NCI-H146 treated with DMSO at 0.1 percent for 48 hours (cell line): Measurements from ENCODE around the gene ADAMTSL2.

Experiments
- DNase-seq: peaks from one replicate; lab custom pipeline; 2025; ENCODE audit not compliant: unreplicated experiment; lab: John Stamatoyannopoulos, UW

The ADAMTSL2 gene

GRCh38 chr9:133584559-133585476, 50.3 kb downstream of the ADAMTSL2 start:
- peak; percentile 73 for DNase-seq

DNA sequence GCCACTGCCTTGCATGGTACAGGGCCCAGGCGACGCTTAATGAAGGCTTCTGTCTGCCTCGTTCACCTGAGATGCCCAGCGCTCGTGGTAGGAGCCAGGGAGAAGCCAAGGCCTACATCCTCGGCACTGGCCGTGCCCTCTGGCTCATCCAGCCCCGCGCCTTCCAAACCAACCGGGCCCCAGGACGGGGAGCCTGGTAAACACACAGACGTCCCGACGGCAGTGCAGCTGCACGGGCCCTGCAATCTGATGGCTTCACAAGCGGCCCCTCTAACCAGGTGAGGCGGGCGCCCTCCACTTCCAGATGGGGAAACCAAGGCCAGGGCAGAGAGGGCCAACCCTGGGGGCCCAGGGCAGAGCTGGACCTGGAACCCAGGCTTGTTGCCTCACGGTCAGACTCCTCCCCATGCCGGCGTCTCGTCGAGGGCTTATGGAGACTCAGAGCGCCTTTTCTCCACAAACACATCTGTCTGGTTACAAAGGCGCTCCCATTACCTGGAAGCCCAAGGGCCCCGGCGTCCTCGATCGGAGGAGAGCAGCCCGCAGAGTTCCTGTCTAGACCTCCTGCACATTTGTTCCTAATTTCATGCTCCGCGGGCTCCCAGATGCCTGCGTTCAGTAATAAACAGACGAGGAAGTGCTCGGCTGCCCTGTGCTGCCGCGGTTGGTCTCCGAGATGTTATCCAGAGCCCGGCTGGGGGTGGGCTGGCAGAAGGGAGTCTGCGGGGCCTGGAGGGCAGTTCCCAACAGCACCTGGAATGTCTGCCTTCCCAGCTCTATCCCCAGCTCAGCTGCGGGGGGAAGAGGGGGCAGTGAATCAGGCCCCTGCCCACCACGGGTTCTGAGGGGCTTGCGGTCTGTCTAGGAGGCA, 51.2 kb downstream of the ADAMTSL2 start:
- DNase-seq: no peak

GRCh38 chr9:133587051-133587450, 52.5 kb downstream of the ADAMTSL2 start:
- DNase-seq: no peak

DNA sequence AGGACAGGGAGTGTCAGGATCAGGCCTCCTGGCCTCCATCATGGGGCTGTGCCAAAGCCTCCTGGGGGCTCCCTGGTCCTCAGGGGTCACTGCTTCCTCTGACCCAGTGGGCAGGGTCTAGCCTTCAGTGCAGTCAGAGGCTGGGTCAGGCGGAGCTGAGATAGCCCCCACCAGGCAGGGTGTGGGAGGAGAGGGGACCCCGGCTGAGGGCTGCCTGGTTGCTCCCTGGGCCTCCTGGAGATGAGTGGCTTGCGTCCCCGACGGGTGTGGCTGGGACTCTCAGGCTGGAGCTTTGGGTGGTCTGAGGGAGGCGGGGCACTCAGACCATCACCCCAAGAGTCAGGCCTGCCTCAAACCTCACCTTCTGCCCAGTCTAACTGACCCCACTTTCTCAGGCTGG, 53.0 kb downstream of the ADAMTSL2 start:
- DNase-seq: no peak

DNA sequence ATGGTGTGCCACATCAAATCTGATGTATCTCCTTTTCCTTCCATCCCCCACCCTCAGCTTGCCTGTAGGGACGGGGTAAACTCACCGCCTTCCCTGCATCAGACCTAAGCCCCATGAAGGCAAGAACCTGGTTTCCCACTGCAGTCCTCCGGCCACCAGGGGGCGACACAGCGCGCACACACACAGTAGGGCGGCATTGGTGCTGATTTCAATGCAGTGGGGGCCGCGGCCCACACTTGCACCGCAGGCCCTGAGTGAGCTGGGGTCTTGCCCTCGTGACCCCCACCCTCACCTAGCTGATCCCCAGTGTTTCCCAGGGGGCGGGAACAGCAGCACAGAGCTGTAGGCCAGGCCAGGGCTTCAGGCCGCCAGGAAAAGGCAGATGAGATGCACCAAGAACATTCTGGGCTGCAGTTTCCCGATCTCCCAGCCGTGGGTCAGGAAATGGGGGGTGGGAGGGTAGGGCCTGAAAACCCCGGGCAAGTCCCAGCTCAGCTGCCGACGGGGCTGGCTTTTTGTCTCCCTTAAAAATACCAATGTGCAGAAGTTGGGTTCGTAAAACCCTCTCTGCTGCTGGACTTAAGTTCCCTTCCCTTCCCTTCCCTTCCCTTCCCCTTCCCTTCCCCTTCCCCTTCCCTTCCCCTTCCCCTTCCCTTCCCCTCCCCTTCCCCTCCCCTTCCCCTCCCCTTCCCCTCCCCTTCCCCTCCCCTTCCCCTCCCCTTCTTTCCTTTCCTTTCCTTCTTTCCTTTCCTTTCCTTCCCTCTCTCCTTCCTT, 55.1 kb downstream of the ADAMTSL2 start:
- DNase-seq: no peak

DNA sequence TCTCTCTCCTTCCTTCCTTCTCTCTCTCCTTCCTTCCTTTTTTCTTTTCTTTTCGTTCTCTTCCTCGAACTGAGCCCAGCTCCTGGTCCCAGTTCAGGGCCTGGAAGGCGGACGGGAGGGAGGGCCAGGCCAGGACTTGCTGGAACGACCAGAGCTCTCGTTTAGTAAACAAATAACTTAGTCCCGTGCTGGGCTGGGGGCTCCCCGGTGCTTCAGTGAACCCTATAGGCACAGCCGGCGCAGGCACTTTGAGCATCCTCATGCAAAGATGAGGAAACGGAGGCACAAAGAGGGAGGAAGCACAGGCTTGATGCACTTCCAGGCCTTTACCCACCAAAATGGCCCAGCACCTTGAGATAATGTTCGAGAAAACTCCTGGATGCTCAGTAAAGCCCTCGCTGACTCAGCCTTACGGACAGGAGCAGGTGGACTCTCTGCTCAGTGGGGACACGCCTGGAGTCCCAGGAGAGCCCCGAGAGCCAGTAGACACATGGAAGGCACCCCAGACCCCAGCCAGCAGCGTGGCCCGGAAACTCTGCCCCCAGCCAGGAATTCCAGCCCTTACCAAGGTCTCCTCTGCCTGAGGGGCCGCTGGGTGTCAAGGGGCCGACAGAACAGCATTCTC, 55.8 kb downstream of the ADAMTSL2 start:
- no peak for DNase-seq

DNA sequence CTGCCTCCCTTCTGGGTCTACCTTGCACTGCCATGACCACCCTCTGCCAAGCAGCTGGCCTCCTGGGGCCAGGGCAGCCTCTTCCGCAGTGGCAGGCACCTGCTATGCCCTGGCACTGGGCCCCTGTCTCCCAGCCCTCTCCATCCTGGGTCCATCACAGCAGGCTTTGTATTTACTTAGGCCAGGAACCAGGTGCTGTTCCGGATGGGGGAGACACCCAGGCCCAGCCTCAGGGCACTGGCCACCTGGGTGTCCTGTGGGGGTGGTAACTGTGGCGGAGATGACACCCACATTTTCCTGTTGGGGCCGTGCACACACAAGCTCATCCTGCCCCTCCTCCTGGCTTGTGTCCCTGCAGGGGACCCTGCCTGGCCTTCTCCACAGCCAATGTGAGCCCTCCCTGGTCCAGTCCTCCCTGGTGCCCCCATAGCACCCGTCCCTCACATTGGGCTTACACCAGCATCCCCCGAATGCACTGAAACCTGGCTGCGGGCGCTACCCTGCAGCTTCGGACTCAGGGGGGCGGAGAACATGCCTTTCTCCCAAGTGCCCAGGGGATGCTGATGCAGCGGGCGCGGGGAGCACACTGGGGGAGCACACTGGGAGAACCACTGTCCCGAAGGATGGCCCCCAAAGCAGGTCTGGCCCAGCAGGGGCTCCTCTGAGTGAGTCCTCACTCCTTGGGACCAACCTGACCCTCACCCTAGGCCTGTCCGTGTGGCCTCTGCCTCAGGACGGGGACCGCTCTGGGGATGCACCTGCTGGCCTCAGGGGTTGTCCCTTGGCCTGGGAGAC, 56.8 kb downstream of the ADAMTSL2 start:
- no peak for DNase-seq

DNA sequence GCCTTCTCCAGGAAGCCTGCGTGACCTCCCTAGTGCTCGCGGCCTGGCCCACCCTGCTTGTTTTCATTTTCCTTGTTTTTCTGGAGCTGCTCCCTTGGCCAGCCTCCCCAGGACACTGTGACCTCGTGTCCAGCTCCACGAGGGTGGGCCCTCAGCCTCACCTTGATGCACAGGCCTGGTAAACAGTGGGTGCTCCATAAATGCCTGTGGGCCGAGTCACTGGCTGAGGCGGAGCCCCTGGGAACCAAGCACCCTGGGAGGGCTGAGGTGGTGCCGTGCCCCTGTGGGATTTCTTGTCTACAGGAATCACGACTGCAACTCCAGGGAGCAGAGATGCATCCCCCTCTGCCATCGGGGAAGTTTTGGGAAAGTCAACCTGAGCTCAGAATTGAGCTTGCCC, 57.5 kb downstream of the ADAMTSL2 start:
- DNase-seq: no peak

DNA sequence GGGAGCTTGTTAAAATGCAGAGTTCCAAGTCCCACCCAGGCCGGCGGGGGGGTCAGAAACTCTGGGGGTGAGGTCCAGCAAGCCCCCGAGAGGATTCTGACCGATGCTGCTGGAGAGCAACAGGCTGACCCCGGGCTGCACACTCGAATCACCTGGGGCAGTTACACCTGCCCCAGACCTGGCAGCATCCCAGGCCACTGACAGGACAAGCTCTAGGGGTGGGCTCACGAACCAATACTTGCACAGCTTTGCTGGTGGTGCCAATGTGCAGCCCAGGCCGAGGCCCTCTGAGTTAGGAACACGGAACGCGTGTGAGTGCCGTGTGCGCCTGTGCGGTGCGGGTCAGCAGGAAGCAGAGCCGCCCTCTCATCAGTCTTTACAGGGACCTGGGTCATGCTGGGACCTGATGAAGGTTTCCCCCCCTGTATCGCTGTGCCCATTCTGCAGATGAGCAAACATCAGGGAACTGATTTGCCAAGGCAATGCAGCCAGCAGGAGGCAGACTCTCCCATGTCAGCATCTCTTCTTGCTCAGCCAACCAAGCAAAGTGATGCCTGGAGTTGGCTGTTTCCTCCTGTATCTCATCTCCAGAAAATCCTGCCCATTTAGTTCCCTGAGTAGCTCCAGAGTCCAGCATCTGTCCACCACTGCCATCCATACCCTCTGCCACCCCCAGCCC, 58.4 kb downstream of the ADAMTSL2 start:
- no peak for DNase-seq

DNA sequence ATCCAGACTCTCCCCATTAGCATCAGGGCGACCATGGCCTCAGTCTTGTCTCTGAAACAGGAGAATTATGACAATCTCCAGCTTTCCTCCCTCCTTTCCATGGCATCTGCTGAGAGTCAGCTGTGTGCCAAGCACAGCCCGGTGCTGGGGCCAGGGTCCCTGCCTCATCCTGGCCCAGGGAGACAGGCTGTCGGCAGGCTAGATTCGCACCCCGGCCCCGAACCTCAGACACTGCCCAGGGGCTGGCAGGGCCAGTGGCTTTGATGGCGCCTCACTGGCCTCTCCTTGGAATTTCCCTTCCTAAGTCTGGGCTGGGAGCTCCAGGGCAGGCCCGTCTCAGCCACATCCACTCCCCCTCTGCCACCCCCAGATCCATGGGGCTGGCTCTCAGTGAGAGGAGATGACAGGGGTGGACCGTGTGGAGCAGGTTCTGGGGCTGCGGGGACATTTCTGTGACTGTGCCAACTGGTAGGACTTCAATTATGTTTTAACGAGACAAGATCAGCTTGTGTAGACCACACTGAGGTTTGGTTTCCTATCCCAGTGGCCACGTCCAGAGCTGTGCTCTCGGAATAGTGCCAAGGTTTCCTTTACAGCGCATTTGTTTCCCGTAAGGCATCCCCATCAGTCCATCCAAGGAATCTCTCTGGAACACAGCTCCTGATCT, 59.2 kb downstream of the ADAMTSL2 start:
- no peak for DNase-seq

DNA sequence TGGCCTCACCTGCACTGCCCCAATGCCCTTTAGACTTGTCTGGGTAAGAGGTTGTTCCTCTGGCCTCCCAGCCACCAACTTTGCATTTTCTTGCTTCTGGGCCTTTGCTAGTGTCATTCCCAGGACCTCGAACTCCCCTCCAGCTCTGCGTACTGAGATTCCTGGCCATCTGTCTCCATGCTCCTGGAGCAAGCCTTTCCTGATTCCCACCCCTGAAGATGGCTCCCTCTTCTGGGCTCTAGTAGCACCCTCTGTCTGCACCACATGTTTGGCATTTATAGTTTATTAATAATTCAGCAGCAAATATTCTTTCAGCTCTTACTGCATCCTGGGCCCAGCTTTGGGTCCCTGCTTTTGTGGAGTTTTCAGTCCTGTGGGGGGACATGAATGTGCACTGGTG, 59.8 kb downstream of the ADAMTSL2 start:
- DNase-seq: no peak

DNA sequence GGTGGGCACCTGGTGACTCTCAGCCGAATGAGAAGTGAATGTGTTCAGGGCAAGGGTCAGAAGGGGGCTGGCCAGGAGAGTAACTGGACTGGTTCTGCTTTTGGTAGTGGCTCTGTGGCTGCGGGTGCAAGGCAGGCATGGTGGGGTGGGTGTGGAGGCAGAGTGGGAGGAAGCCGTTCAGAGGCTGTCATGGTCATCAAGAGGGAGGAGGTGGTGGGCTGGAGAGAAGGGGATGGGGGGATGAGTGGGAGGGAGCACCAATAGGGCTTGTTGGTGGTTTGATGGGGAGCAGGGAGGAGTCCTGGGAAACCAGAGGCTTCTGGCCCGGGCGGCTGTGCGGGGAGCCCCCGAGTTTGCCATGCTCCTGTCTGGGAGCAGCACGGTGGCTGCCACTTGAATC, 61.4 kb downstream of the ADAMTSL2 start:
- DNase-seq: no peak

GRCh38 chr9:133597316-133597957, 62.9 kb downstream of the ADAMTSL2 start:
- DNase-seq: no peak

DNA sequence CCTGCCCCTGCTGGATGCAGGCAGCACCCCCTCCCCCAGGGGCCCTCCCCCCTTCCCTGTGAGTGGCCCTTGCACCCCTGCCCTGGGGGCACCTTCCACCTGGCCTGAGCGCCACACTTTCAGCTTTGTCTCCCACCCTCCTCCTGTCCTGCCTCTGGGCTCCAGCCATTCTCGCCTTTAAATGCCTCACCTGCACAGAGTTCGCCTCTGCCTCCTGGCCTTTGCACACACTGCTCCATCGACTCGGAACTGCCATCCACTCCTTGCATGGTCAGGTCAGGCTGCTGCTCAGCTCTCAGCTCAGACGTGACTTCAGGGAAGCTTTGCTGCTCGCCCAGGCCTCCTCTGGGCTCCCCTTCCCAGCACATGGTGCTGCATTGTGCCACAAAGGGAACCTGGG, 64.5 kb downstream of the ADAMTSL2 start:
- no peak for DNase-seq

GRCh38 chr9:133599470-133600173, 65.1 kb downstream of the ADAMTSL2 start:
- no peak for DNase-seq

DNA sequence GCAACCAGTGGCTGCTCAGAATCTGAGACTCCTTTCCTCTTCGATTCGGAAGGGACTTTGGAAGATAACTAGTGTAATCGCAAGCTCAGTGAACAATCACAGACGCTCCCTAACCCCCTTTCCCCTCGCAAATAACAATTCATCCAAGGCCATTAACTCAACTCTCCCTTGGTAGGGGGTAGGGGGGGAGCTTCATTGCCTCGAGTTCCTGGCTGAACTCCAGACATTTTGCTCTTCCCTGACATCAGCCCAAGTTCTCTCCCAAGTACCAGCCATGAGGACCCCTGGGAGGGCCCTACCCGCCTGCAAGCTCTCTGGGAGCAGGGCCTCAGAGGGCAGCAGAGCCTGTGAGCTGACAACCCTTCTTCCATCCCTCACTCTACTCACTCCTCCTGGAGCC, 66.2 kb downstream of the ADAMTSL2 start:
- DNase-seq: no peak

DNA sequence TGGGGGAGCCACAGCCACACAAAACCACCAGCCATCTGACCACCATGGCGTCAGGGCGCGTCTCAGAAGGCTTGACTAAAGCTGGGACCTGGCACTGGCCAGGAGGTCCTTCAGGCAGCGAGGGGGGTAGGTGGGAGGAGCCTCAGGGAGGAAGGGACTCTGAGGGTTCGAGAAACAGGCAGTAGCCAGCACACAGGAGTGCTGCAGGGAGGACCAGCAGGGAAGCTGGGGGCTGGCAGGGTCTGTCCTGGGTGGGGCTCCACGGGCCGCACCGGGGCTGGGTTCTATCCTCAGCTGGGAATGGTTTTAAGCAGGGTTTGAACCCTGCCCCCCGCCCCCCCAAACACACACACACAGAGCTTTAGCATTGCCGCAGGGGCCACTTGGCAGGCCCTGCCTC, 67.2 kb downstream of the ADAMTSL2 start:
- DNase-seq: no peak

DNA sequence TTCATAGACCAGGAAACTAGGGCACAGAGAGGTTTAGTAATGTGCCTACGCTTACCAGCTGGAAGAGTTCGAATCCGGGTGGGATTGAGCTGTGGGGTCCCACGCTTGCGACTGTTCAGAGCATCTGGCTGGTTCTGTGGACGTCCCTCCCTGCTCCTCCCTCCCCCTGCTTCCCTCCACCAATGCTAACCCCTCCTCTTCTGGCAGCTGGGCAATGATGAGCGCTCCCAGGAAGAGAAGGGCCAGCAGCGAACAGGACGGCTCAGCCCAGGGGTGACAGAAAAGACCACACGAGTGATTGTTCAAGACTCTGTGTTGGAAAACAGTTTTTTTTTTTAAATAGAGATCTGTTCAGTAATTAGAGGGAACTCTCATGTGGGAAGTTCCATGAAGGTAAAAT, 67.8 kb downstream of the ADAMTSL2 start:
- DNase-seq: no peak
